Thyroid gland (tissue), 4 donors: ENCODE data around the gene PLCL1.

Experiments
- POLR2A ChIP-seq, 2 donors: fragments of 450-650 bp; IDR thresholded peaks; one replicate each; pipeline ENCODE4 v1.6.1; 2017; ENCODE audit warnings: antibody characterized with exemption in 2 of 2, mild to moderate bottlenecking in 2 of 2, moderate library complexity in 1 of 2
- TF ChIP-seq, protein P1 (sequence below), 6 experiments: fragments of 200-600 bp in 3 of 6; fragments of 450-650 bp in 3 of 6; sonication (generic) in 3 of 6; IDR thresholded peaks; one replicate each; pipeline ENCODE4 v1.5.1; 2016 to 2019; ENCODE audit warnings: antibody characterized with exemption in 6 of 6, mild to moderate bottlenecking in 2 of 6, inconsistent platforms in 1 of 6, moderate library complexity in 1 of 6

GRCh38 chr2:198096965-198097364, 292.6 kb downstream of the PLCL1 start:
- TF ChIP-seq, protein P1, sequence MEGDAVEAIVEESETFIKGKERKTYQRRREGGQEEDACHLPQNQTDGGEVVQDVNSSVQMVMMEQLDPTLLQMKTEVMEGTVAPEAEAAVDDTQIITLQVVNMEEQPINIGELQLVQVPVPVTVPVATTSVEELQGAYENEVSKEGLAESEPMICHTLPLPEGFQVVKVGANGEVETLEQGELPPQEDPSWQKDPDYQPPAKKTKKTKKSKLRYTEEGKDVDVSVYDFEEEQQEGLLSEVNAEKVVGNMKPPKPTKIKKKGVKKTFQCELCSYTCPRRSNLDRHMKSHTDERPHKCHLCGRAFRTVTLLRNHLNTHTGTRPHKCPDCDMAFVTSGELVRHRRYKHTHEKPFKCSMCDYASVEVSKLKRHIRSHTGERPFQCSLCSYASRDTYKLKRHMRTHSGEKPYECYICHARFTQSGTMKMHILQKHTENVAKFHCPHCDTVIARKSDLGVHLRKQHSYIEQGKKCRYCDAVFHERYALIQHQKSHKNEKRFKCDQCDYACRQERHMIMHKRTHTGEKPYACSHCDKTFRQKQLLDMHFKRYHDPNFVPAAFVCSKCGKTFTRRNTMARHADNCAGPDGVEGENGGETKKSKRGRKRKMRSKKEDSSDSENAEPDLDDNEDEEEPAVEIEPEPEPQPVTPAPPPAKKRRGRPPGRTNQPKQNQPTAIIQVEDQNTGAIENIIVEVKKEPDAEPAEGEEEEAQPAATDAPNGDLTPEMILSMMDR (IDR thresholded peaks at IDR 0.05): no peak
- TF ChIP-seq POLR2A (IDR thresholded peaks at IDR 0.05): no peak
